ENCODE measurements around the gene TSPAN10. TPM values are rescaled to one million over a fixed set of nuclear protein-coding genes. Genes with fewer than 3 reads are reported as not detected.

The TSPAN10 gene
- total RNA-seq, 4 donors from 2014 or later, result 0.21 to 3.0 TPM; not detected in 2

DNA sequence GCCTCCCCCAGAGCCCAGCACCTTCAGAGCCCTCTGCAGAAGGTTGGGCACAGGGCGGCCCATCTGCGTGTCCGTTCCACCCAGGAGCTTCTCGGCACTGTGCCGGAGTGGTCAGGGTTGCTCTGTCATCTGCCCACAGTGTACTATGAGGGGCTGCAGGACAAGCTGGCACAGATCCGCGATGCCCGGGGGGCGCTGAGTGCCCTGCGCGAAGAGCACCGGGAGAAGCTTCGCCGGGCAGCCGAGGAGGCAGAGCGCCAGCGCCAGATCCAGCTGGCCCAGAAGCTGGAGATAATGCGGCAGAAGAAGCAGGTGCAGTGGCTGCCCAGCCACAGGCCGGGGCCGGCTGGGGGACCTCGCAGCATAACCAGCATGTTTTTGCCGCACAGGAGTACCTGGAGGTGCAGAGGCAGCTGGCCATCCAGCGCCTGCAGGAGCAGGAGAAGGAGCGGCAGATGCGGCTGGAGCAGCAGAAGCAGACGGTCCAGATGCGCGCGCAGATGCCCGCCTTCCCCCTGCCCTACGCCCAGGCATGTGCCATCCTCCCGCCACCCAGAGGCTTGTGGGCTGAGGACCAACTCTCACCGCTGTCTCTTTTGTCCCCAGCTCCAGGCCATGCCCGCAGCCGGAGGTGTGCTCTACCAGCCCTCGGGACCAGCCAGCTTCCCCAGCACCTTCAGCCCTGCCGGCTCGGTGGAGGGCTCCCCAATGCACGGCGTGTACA lies 59.4 kb downstream of the TSPAN10 start:
- no peak for DNase-seq
- Histone ChIP-seq H3K36me3 (no peaks in the 10 kb centered on the region), H3K27me3 (no peaks in the 10 kb centered on the region), H3K4me1 (peaks cover 0 to 6% of the 10 kb centered on the region in 2 donors), H3K27ac (no peak overlapping the region), H3K9me3 (no peaks in the 10 kb centered on the region), H3K4me3 (no peak overlapping the region)
- TF ChIP-seq, protein P1, sequence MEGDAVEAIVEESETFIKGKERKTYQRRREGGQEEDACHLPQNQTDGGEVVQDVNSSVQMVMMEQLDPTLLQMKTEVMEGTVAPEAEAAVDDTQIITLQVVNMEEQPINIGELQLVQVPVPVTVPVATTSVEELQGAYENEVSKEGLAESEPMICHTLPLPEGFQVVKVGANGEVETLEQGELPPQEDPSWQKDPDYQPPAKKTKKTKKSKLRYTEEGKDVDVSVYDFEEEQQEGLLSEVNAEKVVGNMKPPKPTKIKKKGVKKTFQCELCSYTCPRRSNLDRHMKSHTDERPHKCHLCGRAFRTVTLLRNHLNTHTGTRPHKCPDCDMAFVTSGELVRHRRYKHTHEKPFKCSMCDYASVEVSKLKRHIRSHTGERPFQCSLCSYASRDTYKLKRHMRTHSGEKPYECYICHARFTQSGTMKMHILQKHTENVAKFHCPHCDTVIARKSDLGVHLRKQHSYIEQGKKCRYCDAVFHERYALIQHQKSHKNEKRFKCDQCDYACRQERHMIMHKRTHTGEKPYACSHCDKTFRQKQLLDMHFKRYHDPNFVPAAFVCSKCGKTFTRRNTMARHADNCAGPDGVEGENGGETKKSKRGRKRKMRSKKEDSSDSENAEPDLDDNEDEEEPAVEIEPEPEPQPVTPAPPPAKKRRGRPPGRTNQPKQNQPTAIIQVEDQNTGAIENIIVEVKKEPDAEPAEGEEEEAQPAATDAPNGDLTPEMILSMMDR (IDR thresholded peaks at IDR 0.05), result no peak
- TF ChIP-seq POLR2A (IDR thresholded peaks at IDR 0.05), result no peak
- intact Hi-C loops (cut with DNase I; ENCODE audit: low total_unique reads), result no loop called here

DNA sequence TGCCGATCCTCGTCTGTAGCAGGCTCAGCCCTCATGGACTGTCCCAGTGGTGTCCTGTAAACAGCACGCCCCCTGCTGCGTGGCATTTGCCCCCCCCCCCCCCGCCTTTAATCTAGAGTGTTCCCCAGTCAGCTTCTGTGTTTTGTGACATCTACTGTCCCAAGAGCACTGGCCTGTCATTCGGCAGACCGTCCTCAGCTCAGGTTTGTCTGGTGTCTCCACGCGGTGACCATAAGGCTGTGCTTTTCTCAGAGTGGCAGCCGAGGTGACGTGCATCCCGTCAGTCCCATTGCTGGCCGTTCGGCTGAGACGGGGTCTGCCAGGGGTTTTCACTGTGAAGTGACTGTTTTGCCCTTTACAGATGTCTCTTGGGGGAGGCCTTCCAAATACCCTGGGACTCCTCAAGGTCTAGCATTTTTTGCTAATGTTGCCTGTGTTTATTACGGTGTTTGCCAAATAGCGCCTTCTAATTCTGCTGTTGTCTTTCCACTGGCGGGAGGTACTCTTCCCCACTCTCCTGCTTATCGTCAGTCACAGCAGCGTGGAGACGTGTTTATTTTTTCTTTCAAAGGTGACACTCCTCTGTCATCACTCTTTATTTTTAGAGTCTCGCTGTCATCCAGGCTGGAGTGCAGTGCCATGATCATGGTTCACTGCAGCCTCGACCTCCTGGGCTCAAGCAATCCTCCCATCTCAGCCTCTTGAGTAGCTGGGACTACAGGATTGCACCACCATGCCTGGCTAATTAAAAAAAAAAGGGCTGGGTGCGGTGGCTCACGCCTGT lies 60.5 kb downstream of the TSPAN10 start:
- no peaks in the 10 kb centered on the region for H3K36me3 ChIP-seq
- no peak overlapping the region for H3K4me3 ChIP-seq
- TF ChIP-seq POLR2A (IDR thresholded peaks at IDR 0.05), result no peak
- TF ChIP-seq, protein P1 (IDR thresholded peaks at IDR 0.05), result no peak
- H3K27me3 ChIP-seq, result no peaks in the 10 kb centered on the region
- DNase-seq, result no peak
- no peaks in the 10 kb centered on the region for H3K9me3 ChIP-seq
- intact Hi-C loops (cut with DNase I; ENCODE audit: low total_unique reads), result no loop called here
- no peak overlapping the region for H3K27ac ChIP-seq
- H3K4me1 ChIP-seq, result peaks cover 0 to 12% of the 10 kb centered on the region in 2 donors

Small RNAs within 50 kb of the gene (microRNA-seq; reads per million reads assigned to microRNA genes)
- not detected for gene MIR6786 (ENCODE audit: borderline microRNAs expressed, borderline replicate concordance)

Small RNAs within 50 kb of the gene (small RNA-seq; reads per million reads assigned to genes)
- not detected for gene MIR6786

Other genes starting within 250 kb of the TSPAN10 start
- gene BAHCC1, start 241.7 kb upstream of the TSPAN10 start, total RNA-seq, result 10 to 100 TPM in 2 of 4 donors, 1 to 10 TPM in 2; 1.5 to 34.1 (median 8.5) TPM
- 1,000 to 10,000 TPM; 1,023 to 5,472 (median 2,159) TPM for gene ACTG1, start 124.4 kb upstream of the TSPAN10 start, total RNA-seq
- gene FSCN2, start 108.8 kb upstream of the TSPAN10 start, total RNA-seq, result 1 to 10 TPM in 2 of 4 donors, not detected in 2; 5.0 to 7.4 TPM
- 10 to 100 TPM in 2 of 4 donors, 1 to 10 TPM in 2; 3.5 to 31.2 (median 17.3) TPM for gene FAAP100, start 84.8 kb upstream of the TSPAN10 start, total RNA-seq
- 10 to 100 TPM; 14.6 to 86.3 (median 30.9) TPM for gene NPLOC4, start 84 bp upstream of the TSPAN10 start, total RNA-seq
- 1 to 10 TPM in 1 of 4 donors, not detected in 3; 2.1 TPM for gene PDE6G, start 19.3 kb downstream of the TSPAN10 start, total RNA-seq
- 10 to 100 TPM in 3 of 4 donors, 1 to 10 TPM in 1; 3.2 to 56.1 (median 20.3) TPM for gene OXLD1, start 29.4 kb downstream of the TSPAN10 start, total RNA-seq
- 10 to 100 TPM in 1 of 4 donors, 1 to 10 TPM in 2, under 1 TPM in 1; 0.77 to 12.3 (median 3.9) TPM for gene CCDC137, start 29.5 kb downstream of the TSPAN10 start, total RNA-seq
- gene ARL16, start 46.6 kb downstream of the TSPAN10 start, total RNA-seq, result 10 to 100 TPM in 3 of 4 donors, 1 to 10 TPM in 1; 4.4 to 36.9 (median 27.0) TPM
- 100 to 1,000 TPM in 1 of 4 donors, 10 to 100 TPM in 3; 21.0 to 121 (median 72.5) TPM for gene HGS, start 46.8 kb downstream of the TSPAN10 start, total RNA-seq
- gene MRPL12, start 66.2 kb downstream of the TSPAN10 start, total RNA-seq, result 10 to 100 TPM in 2 of 4 donors, 1 to 10 TPM in 1, under 1 TPM in 1; 0.77 to 72.9 (median 19.5) TPM
- gene SLC25A10, start 75.1 kb downstream of the TSPAN10 start, total RNA-seq, result 10 to 100 TPM in 1 of 4 donors, 1 to 10 TPM in 2, not detected in 1; 5.6 to 11.3 (median 7.6) TPM
- gene GCGR, start 167.0 kb downstream of the TSPAN10 start, total RNA-seq, result not detected
- gene MCRIP1, start 196.1 kb downstream of the TSPAN10 start, total RNA-seq, result 10 to 100 TPM; 30.5 to 92.6 (median 61.3) TPM
- 1 to 10 TPM in 1 of 4 donors, not detected in 3; 1.6 TPM for gene PPP1R27, start 197.9 kb downstream of the TSPAN10 start, total RNA-seq
- 100 to 1,000 TPM; 199 to 504 (median 304) TPM for gene P4HB, start 223.3 kb downstream of the TSPAN10 start, total RNA-seq
- 100 to 1,000 TPM in 1 of 4 donors, 10 to 100 TPM in 3; 31.2 to 350 (median 55.1) TPM for gene ARHGDIA, start 234.1 kb downstream of the TSPAN10 start, total RNA-seq

All from uterus (tissue), 4 donors.